GM18502 (cell line): ENCODE data around the gene NPIPA1.
A peak's percentile ranks its signal among the peaks of the same experiment; 100 is the strongest.
"Not testable (repeated sequence)": the region's sequence is repeated elsewhere in the genome, so short reads cannot be mapped to it uniquely, and the experiment has no call there.

Experiments used
- ATAC-seq: cut with Tn5 transposase; IDR thresholded peaks from one replicate; pipeline ENCODE4 v1.9.1; 2021; ENCODE audit warnings: mild to moderate bottlenecking; ENCODE audit not compliant: unreplicated experiment, poor library complexity

The NPIPA1 gene

GRCh38 chr16:14929176-14929575, 8.1 kb upstream of the NPIPA1 start:
- not testable (repeated sequence) for ATAC-seq

DNA sequence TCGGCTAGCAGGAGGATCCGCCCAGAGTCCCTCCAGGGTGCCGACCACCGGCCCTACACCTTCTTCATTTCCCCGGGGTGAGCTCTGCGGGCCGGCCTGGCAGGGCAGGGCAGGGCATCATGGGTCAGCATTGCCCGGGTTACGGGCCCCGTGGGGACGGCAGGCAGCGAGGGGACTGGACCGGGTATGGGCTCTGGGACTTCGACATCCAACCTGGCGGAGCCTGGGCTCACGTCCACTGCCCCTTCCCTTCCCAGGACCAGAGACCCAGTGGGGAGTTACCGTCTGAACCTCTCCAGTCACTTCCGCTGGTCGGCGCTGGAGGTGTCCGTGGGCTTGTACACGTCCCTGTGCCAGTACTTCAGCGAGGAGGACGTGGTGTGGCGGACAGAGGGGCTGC, 7.0 kb upstream of the NPIPA1 start:
- not testable (repeated sequence) for ATAC-seq

DNA sequence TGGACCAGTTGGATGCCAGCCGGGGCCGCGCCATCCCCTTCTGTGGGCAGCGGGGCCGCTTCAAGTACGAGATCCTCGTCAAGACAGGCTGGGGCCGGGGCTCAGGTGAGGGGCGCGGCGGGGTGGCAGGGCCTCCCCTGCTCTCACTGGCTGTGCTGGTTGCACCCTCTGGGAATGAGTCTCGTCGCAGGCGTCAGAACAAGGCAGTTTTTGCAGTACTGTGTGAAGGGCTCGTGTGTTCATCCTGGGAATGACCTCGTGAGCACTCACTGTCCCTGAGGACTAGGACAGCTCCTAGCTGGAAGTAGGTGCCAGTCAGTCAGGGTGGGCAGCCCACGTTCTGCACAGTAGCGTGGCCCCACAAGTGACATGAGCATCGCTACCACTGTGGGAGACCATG, 6.3 kb upstream of the NPIPA1 start:
- ATAC-seq: not testable (repeated sequence)

GRCh38 chr16:14932581-14933375, 4.5 kb upstream of the NPIPA1 start:
- not testable (repeated sequence) for ATAC-seq

- ATAC-seq: not testable (repeated sequence)
Observed at GRCh38 chr16:14937994-14938393, 751 bp downstream of the NPIPA1 start.

GRCh38 chr16:14942686-14943085, 5.4 kb downstream of the NPIPA1 start:
- ATAC-seq: not testable (repeated sequence)

GRCh38 chr16:14955546-14956231, 18.4 kb downstream of the NPIPA1 start:
- no peak for ATAC-seq

GRCh38 chr16:14957576-14958322, 20.5 kb downstream of the NPIPA1 start:
- no peak for ATAC-seq

GRCh38 chr16:14958323-14958600, 21.0 kb downstream of the NPIPA1 start:
- ATAC-seq: no peak

DNA sequence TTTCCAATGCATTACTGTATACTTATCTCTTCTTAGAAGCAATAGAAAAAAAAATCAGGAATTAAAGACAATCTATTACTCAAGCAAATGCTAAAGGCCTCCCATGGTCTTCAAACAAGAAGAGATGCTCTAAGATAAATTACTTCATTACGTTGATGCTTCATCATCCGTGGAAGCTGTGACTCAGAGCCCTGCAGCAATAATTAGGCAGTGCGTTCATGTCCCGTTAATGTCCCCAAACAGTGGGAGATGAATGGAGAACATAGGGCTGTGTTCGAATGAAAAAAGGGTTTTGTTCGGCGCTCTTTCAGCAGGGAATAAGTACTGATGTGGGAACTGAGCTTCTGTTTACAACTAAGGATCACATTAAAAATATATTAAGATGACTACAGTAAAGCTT, 21.7 kb downstream of the NPIPA1 start:
- no peak for ATAC-seq

DNA sequence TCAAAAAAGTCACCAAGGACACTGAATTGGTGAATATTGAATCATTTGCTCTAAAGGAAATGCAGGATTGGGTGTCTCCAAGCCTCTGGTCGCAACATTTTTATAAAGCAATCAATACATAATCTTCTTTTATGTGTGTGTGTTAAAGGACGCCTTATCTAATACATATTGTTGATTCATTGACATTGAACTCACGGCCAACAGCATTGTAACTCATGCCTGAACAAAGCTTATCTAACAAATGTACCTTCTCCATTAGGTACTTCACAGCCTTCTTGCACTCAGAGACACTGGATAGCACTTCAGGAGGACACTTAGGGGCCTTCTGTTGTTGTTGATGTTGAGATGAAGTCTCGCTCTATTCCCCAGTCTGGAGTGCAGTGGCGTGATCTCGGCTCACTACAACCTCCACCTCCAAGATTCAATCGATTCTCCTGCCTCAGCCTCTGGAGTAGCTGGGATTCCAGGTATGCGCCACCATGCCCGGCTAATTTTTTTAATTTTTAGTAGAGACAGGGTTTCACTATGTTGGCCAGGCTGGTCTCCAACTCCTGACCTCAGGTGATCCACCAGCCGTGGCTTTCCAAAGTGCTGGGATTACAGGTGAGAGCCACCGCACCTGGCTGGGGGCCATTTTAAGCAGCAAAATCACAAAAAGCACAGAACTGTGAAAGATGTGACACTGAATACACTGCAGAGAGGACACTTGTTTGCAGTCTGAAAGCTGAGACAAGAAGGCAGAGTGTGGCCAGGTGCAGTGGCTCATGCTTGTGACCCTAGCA, 24.4 kb downstream of the NPIPA1 start:
- no peak for ATAC-seq

DNA sequence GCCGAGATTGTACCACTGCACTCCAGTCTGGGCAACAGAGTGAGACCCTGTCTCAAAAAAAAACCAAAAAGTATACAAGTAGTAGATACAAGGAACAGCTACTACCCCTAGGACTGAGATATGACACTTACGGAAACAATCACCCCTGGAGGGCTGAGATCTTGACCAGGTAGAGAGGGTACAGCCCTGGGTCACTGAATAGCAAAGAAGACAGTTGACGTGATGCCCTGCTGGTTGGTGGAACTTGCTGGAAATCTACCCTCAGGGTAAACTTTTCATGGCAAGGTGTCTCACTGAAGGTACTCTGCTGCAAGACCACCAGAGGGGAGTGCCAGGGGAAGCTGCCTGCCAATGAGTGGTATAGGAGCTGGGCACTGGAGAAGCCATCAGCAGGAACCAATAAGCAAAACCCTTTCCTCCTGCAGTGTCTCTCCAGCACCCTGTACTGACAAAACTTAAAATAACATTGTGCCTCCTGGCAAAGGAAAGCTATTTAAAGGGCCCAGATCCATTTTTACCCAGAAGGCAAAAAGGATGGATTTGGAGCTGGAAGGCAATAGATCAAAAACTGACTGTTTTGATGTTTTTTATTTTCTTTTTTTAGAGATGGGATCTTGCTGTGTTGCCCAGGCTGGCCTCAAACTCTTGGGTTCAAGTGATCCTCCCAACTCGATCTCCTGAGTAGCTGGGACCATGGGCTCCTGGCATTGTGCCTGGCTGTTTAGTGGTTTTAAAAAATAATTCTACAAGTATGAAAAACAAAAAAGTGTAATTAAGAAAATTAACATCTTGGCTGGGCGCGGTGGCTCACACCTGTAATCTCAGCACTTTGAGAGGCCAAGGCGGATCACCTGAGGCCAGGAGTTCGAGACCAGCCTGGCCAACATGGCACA, 26.3 kb downstream of the NPIPA1 start:
- no peak for ATAC-seq

DNA sequence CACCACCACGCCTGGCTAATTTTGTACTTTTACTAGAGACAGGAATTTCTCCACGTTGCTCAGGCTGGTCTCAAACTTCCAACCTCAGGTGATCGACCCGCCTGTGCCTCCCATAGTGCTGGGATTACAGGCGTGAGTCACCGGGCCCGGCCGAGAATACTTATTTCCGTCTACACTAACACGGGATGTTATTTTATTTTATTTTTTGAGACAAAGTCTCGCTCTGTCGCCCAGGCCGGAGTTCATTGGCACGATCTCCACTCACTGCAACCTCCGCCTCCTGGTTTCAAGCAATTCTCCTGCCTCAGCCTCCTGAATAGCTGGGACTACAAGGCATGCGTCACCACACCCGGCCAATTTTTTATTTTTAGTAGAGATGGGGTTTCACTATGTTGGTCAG, 28.1 kb downstream of the NPIPA1 start:
- ATAC-seq: no peak

DNA sequence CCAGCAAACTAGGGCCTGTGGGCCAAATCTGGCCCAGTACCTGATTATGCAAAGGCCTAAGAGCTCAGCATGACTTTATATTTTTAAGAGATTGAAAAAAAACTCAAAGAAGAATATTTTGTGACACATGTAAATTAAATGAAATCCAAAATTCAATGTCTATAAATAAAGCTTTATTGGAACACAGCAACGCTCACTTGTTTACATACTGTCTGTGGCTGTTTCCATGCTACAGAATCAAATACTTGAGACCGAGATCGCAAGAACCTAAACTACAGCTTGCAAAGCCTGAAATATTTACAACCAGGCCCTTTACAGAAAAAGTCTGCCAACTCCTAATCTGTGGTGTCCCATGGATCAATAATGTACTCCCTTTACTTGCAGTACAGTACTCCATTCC, 32.6 kb downstream of the NPIPA1 start:
- ATAC-seq: not testable (repeated sequence)

GRCh38 chr16:14971621-14972228, 34.5 kb downstream of the NPIPA1 start:
- ATAC-seq: not testable (repeated sequence)

DNA sequence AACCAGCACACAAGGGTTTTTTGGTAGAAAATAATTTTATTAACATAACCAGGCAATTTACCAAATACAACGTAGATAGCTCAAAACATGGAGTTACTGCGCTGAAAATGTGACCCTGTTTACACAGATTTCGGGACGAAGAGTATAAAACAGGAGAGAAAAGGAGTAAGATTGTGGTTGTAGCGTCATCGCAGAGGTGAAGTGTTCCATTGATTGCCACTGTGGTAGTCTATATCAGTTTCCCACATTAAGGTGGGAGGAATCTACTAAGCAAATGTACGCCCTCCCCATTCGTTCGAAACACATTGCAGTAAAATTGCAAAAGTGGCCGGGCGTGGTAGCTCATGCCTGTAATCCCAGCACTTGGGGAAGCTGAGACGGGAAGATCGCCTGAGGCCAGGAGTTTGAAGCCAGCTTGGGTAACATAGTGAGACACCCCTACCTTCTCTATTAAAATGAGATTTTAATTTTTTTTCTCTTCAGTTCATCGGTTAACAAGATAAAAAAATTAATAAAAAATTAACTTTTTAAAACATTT, 36.6 kb downstream of the NPIPA1 start:
- not testable (repeated sequence) for ATAC-seq

GRCh38 chr16:14974331-14974655, 37.0 kb downstream of the NPIPA1 start:
- ATAC-seq: peak; percentile 1

- ATAC-seq: peak; percentile 93
Observed at GRCh38 chr16:14974656-14975417, 37.6 kb downstream of the NPIPA1 start, which contains the start of gene PDXDC1. TSS of gene PDXDC1 (plus strand) at chr16:14975026. CDS start at chr16:14975200, 174 bp downstream.
